Pancreas (tissue), 10 donors: Measurements from ENCODE around the gene PROSER2. TPM values are rescaled to one million over a fixed set of nuclear protein-coding genes. Genes with fewer than 3 reads are reported as not detected.

Source experiments
- ATAC-seq, 4 donors: fragments of 200-7000 bp; cut with Tn5 transposase; one replicate each; pipeline versions ENCODE4 v1.8.0 to v1.9.1; 2020; ENCODE audit warnings: mild to moderate bottlenecking in 4 of 4, moderate library complexity in 4 of 4
- DNase-seq, 6 donors: peaks; one replicate each; pipeline ENCODE4 v3.0.0-alpha.2; 2020
- FAIRE-seq: peaks from 2 replicates; lab custom pipeline; 2012; peaks lifted over from hg19 to GRCh38; lab: Jason Lieb, UNC
- H3K27ac ChIP-seq, 4 donors: fragments of 200-600 bp; sonication (generic); 1 replicate in 3 of 4; 2 replicates in 1 of 4; pipeline versions ENCODE4 v1.5.0 to v1.8.0; 2020
- H3K27me3 ChIP-seq, 4 donors: fragments of 200-600 bp; one replicate each; pipeline ENCODE4 v1.8.0; 2021
- H3K36me3 ChIP-seq, 3 donors: fragments of 200-600 bp; sonication (generic) in 1 of 3; one replicate each; pipeline versions ENCODE4 v1.5.0 to v1.8.0; 2020 to 2021
- H3K4me1 ChIP-seq, 3 donors: fragments of 200-600 bp; one replicate each; pipeline ENCODE4 v1.8.0; 2021
- H3K4me3 ChIP-seq, 4 donors: fragments of 200-600 bp; sonication (generic) in 2 of 4; one replicate each; pipeline versions ENCODE4 v1.5.0 to v1.8.0; 2020 to 2021
- H3K9me3 ChIP-seq, 4 donors: fragments of 200-600 bp; one replicate each; pipeline ENCODE4 v1.8.0; 2021
- WGBS, 2 donors: extraction: QIAGEN DNeasy Blood & Tissue Kit; methylation state at CpG; one replicate each; pipeline ENCODE4 v1.1.7; 2013; 5-methylcytosine and 5-hydroxymethylcytosine counted together
- intact Hi-C, 3 donors: fragments of 100-400 bp; cut with DNase I; formaldehyde crosslinking; loops; one replicate each; pipeline versions ENCODE4 v1.11.1 to v1.14.2; 2022
- polyA plus RNA-seq, 2 donors: library from polyadenylated mRNA; stranded (reverse); fragments of 200-250 nt; gene quantifications; one replicate each; pipeline ENCODE4 v1.2.3, GENCODE V29; 2013
- total RNA-seq, 6 donors: library from RNA; stranded (reverse); fragmentation: NEBNext Ultra II Directional in 4 of 6; extraction: Animal tissue kit (Norgen Biotek cat#: 25700) in 4 of 6; gene quantifications; one replicate each; pipeline versions ENCODE4 v1.2.1 to v1.2.4, GENCODE V29; 2021 to 2023
- TF ChIP-seq, protein P1 (sequence below), 4 donors: fragments of 200-600 bp; sonication (generic) in 3 of 4; IDR thresholded peaks; one replicate each; pipeline versions ENCODE4 v1.5.0 to v1.8.0; 2021; ENCODE audit warnings: antibody characterized with exemption in 4 of 4
- donor health status: healthy with polysubstance abuse.
- donor health status: DM: no; HTN: no; CAD: no; lungs with moderate emphysema.
- donor health status: DM: no; HTN: no; CAD: no.
- donor health status: control.
- donor health status: control.
- donor health status: Bipolar disorder and iron deficiency.
- donor health status: DM: yes; HTN: yes; CAD: no.
- donor health status: DM: no; HTN: no; CAD: no.
- donor health status: DM: no; HTN: no; CAD: no.
- donor health status: DM: yes; HTN: yes; CAD: no.

Gene PROSER2
- total and polyA plus RNA-seq, 8 donors = 5.7 to 21.2 (median 11.0) TPM

DNA sequence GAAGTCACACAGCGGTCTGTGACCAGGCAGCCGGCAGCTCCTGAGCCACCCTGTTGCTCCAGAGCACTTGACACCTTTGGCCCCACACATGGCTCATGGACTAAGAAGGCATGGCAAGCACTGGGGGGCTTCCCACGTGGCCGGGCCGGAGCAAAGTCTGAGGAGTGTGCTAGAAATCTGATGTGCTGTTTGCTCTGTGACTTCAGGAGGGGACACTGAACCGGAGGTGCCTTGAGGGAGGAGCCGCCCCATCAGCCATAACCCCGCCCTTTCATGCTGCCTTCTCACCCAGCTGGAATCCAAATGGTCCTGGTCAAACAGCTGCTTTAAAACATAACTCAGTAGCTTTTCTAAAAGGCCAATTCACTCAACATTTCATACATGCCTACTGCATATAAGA, 33.5 kb downstream of the PROSER2 start:
- 91 to 96% methylated on average over 8 of the region's 8 CpGs for WGBS, 2 donors
- Histone ChIP-seq H3K9me3 (no peaks in the 10 kb centered on the region), H3K27me3 (no peaks in the 10 kb centered on the region), H3K27ac (no peak overlapping the region), H3K4me3 (no peak overlapping the region), H3K4me1 (no peaks in the 10 kb centered on the region), H3K36me3 (peaks cover 0 to 13% (median 9%) of the 10 kb centered on the region in 3 donors)
- ATAC-seq = no peak
- FAIRE-seq = no peak
- TF ChIP-seq, protein P1, sequence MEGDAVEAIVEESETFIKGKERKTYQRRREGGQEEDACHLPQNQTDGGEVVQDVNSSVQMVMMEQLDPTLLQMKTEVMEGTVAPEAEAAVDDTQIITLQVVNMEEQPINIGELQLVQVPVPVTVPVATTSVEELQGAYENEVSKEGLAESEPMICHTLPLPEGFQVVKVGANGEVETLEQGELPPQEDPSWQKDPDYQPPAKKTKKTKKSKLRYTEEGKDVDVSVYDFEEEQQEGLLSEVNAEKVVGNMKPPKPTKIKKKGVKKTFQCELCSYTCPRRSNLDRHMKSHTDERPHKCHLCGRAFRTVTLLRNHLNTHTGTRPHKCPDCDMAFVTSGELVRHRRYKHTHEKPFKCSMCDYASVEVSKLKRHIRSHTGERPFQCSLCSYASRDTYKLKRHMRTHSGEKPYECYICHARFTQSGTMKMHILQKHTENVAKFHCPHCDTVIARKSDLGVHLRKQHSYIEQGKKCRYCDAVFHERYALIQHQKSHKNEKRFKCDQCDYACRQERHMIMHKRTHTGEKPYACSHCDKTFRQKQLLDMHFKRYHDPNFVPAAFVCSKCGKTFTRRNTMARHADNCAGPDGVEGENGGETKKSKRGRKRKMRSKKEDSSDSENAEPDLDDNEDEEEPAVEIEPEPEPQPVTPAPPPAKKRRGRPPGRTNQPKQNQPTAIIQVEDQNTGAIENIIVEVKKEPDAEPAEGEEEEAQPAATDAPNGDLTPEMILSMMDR (IDR thresholded peaks at IDR 0.05) = no peak
- DNase-seq = peak in 1 of 6 donors; percentile 45
- intact Hi-C loops = no loop called here

DNA sequence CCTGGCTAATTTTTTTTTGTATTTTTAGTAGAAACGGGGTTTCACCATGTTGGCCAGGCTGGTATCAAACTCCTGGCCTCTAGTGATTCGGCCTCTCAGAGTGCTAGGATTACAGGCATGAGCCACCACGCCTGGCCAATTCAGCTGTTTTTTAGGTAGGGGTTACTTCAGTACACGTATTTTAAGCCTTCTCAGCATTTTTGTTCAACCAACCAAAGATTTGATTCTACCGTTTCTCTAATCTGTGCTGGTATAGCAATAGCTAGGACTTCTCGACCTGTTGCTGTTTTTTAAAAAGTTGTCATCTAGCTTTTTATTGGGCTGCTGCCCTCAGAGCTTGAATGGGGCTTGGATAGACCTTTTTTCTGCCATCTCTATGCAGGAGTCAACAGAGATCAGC, 34.9 kb downstream of the PROSER2 start:
- no peaks in the 10 kb centered on the region for H3K9me3 ChIP-seq
- no peak overlapping the region for H3K27ac ChIP-seq
- H3K27me3 ChIP-seq = no peaks in the 10 kb centered on the region
- H3K4me1 ChIP-seq = no peaks in the 10 kb centered on the region
- TF ChIP-seq, protein P1 (IDR thresholded peaks at IDR 0.05) = no peak
- DNase-seq = no peak
- intact Hi-C loops = no loop called here
- no peak overlapping the region for H3K4me3 ChIP-seq
- no peak for ATAC-seq
- 93 to 94% methylated on average over 6 of the region's 6 CpGs for WGBS, 2 donors
- no peak for FAIRE-seq
- H3K36me3 ChIP-seq = peaks cover 0 to 14% (median 14%) of the 10 kb centered on the region in 3 donors

DNA sequence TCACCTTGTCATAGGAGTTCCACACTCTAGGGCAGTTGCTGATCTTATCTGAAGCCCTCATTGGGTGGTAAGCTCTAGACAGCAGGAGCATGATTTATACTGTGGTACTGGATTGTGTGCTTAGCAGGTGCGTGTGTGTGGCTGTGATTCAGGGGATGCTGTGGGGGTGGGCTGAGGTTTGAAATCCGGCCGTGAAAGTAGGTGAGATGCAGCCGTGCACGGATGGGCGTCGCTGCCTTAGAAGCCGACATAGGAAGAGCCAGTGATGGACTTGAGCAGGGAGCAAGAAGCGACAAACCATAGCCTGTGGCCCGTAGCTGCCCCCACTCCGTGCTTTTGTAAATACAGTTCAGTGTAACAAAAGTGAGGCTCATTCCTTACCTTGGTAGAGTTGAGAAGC, 38.2 kb downstream of the PROSER2 start:
- Histone ChIP-seq H3K9me3 (no peaks in the 10 kb centered on the region), H3K4me3 (no peak overlapping the region), H3K36me3 (peaks cover 0 to 14% (median 9%) of the 10 kb centered on the region in 3 donors), H3K27me3 (no peaks in the 10 kb centered on the region), H3K27ac (no peak overlapping the region), H3K4me1 (no peaks in the 10 kb centered on the region)
- TF ChIP-seq, protein P1 (IDR thresholded peaks at IDR 0.05) = no peak
- ATAC-seq (no peak), DNase-seq (no peak), FAIRE-seq (no peak)
- 93 to 98% methylated on average over 11 of the region's 11 CpGs for WGBS, 2 donors
- intact Hi-C loops = no loop called here

DNA sequence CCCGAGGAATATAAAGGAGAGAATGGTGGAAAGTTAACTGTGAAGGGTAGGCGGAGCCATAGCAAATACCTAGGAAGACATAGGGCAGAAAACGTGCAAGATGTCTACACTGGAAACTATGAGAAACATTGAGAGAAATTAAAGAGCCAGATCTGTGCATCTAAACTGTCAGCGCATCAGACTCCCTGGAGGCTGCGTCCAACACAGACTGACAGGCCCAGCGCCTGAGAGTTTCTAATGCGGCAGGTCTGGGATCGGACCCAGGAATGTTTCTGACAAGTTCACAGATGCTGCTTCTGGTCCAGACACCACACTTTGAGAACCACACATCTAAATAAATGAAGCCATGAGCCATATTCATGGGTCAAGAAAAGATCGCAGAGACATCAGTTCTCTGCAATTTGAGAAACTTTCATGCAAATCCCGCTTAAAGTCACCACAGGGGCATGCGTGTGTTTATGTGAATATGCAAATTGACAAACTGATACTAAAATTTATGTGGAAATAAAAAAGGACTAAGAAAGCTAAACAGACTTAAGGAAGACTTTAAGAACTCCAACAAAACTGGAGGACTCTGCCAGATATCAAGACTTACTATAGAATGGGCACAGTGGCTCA, 38.8 kb downstream of the PROSER2 start:
- DNase-seq = no peak
- H3K27me3 ChIP-seq = no peaks in the 10 kb centered on the region
- intact Hi-C loops = no loop called here
- H3K27ac ChIP-seq = no peak overlapping the region
- TF ChIP-seq, protein P1 (IDR thresholded peaks at IDR 0.05) = no peak
- no peaks in the 10 kb centered on the region for H3K9me3 ChIP-seq
- ATAC-seq = no peak
- H3K36me3 ChIP-seq = peaks cover 0 to 19% (median 5%) of the 10 kb centered on the region in 3 donors
- no peaks in the 10 kb centered on the region for H3K4me1 ChIP-seq
- WGBS, 2 donors = 94% methylated on average over 11 of the region's 11 CpGs
- no peak for FAIRE-seq
- H3K4me3 ChIP-seq = no peak overlapping the region

DNA sequence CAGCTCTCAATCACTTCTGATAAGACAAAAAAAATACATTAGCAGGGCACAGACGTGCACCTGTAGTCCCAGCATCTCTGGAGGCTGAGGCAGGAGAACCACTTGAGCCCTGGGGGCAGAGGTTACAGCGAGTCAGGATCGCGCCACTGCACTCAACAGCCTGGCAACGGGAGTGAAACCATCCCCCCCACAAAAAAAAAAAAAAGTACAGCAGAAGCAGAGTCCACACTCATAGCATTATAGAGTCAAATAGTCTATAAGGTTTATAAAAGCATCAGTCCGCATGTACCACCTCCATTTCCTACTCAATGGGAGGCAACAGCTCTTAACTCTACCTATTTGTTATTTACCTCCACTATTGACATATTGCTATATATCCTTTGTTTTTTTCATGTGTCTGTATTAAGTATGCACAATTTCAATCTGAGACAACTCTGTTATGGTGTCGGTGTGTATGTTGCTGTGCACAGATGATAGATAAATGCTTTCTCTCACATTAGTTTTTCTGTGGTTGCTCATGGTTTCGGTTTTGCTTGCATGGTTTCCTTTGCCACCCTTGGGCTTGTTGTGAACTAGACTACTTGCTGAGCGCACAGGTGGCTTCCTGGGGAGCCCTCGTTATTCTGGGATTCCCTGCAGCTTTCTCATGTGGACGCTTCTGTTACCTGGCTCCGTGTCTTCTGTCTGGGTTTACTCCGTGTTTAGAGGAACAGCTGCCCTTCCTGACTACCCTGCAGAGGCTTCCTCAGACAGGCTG, 40.4 kb downstream of the PROSER2 start:
- no peaks in the 10 kb centered on the region for H3K4me1 ChIP-seq
- no peaks in the 10 kb centered on the region for H3K9me3 ChIP-seq
- H3K36me3 ChIP-seq = peaks cover 0 to 27% (median 5%) of the 10 kb centered on the region in 3 donors
- intact Hi-C loops = no loop called here
- no peaks in the 10 kb centered on the region for H3K27me3 ChIP-seq
- peak; percentile 22 to 47 (median 27) for ATAC-seq
- WGBS, 2 donors = 75 to 76% methylated on average over 13 of the region's 13 CpGs
- FAIRE-seq = no peak
- no peak overlapping the region for H3K27ac ChIP-seq
- no peak overlapping the region for H3K4me3 ChIP-seq
- DNase-seq = no peak
- TF ChIP-seq, protein P1 (IDR thresholded peaks at IDR 0.05) = no peak
